ENCODE results near the gene NCOR1.
"Not testable (repeated sequence)": the region's sequence is repeated elsewhere in the genome, so short reads cannot be mapped to it uniquely, and the experiment has no call there.

NCOR1 gene

GRCh38 chr17:16155536-16155935 lies 59.8 kb downstream of the NCOR1 start:
- no peak overlapping the region for H3K4ac ChIP-seq (ENCODE audit: low read depth, low read length)
- H2BK5ac ChIP-seq (ENCODE audit: low read depth, low read length, poor library complexity) = no peak overlapping the region
- H3K14ac ChIP-seq (ENCODE audit: low read length) = no peak overlapping the region
- H3K9ac ChIP-seq (ENCODE audit: low read length) = no peak overlapping the region
- H2AFZ ChIP-seq (ENCODE audit: insufficient read depth, low read length, poor library complexity) = no peak overlapping the region
- no peak overlapping the region for H3K27ac ChIP-seq (ENCODE audit: low read depth, low read length)
- no CpG with 5 or more reads among the region's 2 CpGs for WGBS (ENCODE audit: extremely low coverage, insufficient coverage, insufficient read length)
- no peak overlapping the region for H3K4me2 ChIP-seq (ENCODE audit: low read length)
- DNase-seq = no peak
- H2AK5ac ChIP-seq (ENCODE audit: low read length) = no peak overlapping the region
- no peak overlapping the region for H3K18ac ChIP-seq (ENCODE audit: low read length)
- no peak overlapping the region for H4K91ac ChIP-seq (ENCODE audit: low read depth, low read length)
- no peaks in the 10 kb centered on the region for H3K4me1 ChIP-seq (ENCODE audit: control insufficient read depth in 1 of 2, insufficient read depth in 2 of 2, low read length in 2 of 2)
- H4K12ac ChIP-seq (ENCODE audit: low read depth, low read length) = no peak overlapping the region
- no peaks in the 10 kb centered on the region for H3K79me1 ChIP-seq (ENCODE audit: low read length)
- no peak overlapping the region for H3K4me3 ChIP-seq (ENCODE audit: low read depth, low read length)
- H3K79me2 ChIP-seq (ENCODE audit: control insufficient read depth, insufficient read depth, low read length, poor library complexity) = no peaks in the 10 kb centered on the region
- no peak overlapping the region for H4K8ac ChIP-seq (ENCODE audit: low read depth, low read length)
- peaks cover 9% of the 10 kb centered on the region in 2 experiments for H3K36me3 ChIP-seq (ENCODE audit: control insufficient read depth in 1 of 2, insufficient read depth in 2 of 2, low read length in 2 of 2)
- H2BK120ac ChIP-seq (ENCODE audit: insufficient read depth, low read length, poor library complexity) = no peak overlapping the region
- no peaks in the 10 kb centered on the region for H3K9me3 ChIP-seq (ENCODE audit: insufficient read depth, low read depth, low read length)
- no peak overlapping the region for H2BK12ac ChIP-seq (ENCODE audit: low read length)
- H3K27me3 ChIP-seq (ENCODE audit: insufficient read depth, low read length) = no peaks in the 10 kb centered on the region
- H3K23ac ChIP-seq (ENCODE audit: low read length) = no peak overlapping the region

GRCh38 chr17:16152326-16152725 lies 63.0 kb downstream of the NCOR1 start:
- H3K27ac ChIP-seq (ENCODE audit: low read depth, low read length); H3K4me1 ChIP-seq (ENCODE audit: control insufficient read depth in 1 of 2, insufficient read depth in 2 of 2, low read length in 2 of 2); DNase-seq; H4K91ac ChIP-seq (ENCODE audit: low read depth, low read length); H2BK5ac ChIP-seq (ENCODE audit: low read depth, low read length, poor library complexity); H3K18ac ChIP-seq (ENCODE audit: low read length); H3K79me2 ChIP-seq (ENCODE audit: control insufficient read depth, insufficient read depth, low read length, poor library complexity); H3K23ac ChIP-seq (ENCODE audit: low read length); H2BK120ac ChIP-seq (ENCODE audit: insufficient read depth, low read length, poor library complexity); H4K12ac ChIP-seq (ENCODE audit: low read depth, low read length); H3K79me1 ChIP-seq (ENCODE audit: low read length); H3K27me3 ChIP-seq (ENCODE audit: insufficient read depth, low read length); H2AK5ac ChIP-seq (ENCODE audit: low read length); H4K8ac ChIP-seq (ENCODE audit: low read depth, low read length); H3K14ac ChIP-seq (ENCODE audit: low read length); H2BK12ac ChIP-seq (ENCODE audit: low read length); H3K9me3 ChIP-seq (ENCODE audit: insufficient read depth, low read depth, low read length); H3K4me2 ChIP-seq (ENCODE audit: low read length); H2AFZ ChIP-seq (ENCODE audit: insufficient read depth, low read length, poor library complexity); H3K36me3 ChIP-seq (ENCODE audit: control insufficient read depth in 1 of 2, insufficient read depth in 2 of 2, low read length in 2 of 2); H3K4ac ChIP-seq (ENCODE audit: low read depth, low read length); H3K4me3 ChIP-seq (ENCODE audit: low read depth, low read length); H3K9ac ChIP-seq (ENCODE audit: low read length): not testable (repeated sequence)
- WGBS (ENCODE audit: extremely low coverage, insufficient coverage, insufficient read length) = no CpG with 5 or more reads among the region's 6 CpGs

DNA sequence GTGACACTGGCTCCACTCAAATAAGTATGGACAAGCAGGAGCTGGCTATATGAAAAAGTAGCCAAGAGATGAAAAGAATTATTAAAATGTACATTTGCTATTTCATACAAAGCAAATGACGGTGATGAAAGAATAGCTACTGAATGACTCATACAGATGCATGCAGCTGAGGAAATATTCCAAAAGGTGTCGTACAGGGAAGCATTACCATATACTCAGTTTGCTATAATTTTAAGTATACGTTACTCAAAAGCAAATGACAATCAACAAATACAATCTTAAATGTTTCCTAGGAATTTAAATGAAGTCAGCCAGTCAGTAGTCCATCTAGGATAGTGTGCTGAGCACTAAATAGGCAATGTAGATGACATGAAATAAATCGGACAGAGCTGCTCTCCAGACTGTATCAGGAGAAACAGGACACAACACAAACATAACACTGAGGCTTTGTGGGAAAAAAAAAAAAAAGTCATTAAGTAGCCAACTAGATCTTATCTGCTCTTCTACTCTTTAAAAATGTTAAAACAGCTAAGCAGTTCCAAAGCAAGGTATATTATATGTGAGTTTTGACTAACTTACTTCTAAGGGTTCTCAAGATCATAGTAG lies 65.0 kb downstream of the NCOR1 start:
- H3K18ac ChIP-seq (ENCODE audit: low read length) = no peak overlapping the region
- no peak overlapping the region for H3K14ac ChIP-seq (ENCODE audit: low read length)
- no peak overlapping the region for H4K91ac ChIP-seq (ENCODE audit: low read depth, low read length)
- no peak overlapping the region for H4K12ac ChIP-seq (ENCODE audit: low read depth, low read length)
- WGBS (ENCODE audit: extremely low coverage, insufficient coverage, insufficient read length) = no CpG with 5 or more reads among the region's 4 CpGs
- no peaks in the 10 kb centered on the region for H3K27me3 ChIP-seq (ENCODE audit: insufficient read depth, low read length)
- no peak overlapping the region for H2BK12ac ChIP-seq (ENCODE audit: low read length)
- H3K36me3 ChIP-seq (ENCODE audit: control insufficient read depth in 1 of 2, insufficient read depth in 2 of 2, low read length in 2 of 2) = peaks cover 6 to 7% of the 10 kb centered on the region in 2 experiments
- no peak overlapping the region for H2AK5ac ChIP-seq (ENCODE audit: low read length)
- no peak overlapping the region for H3K27ac ChIP-seq (ENCODE audit: low read depth, low read length)
- no peak overlapping the region for H3K4me2 ChIP-seq (ENCODE audit: low read length)
- H2BK120ac ChIP-seq (ENCODE audit: insufficient read depth, low read length, poor library complexity) = no peak overlapping the region
- no peak overlapping the region for H2BK5ac ChIP-seq (ENCODE audit: low read depth, low read length, poor library complexity)
- no peak overlapping the region for H3K4ac ChIP-seq (ENCODE audit: low read depth, low read length)
- no peaks in the 10 kb centered on the region for H3K79me2 ChIP-seq (ENCODE audit: control insufficient read depth, insufficient read depth, low read length, poor library complexity)
- no peak overlapping the region for H2AFZ ChIP-seq (ENCODE audit: insufficient read depth, low read length, poor library complexity)
- peaks cover 2% of the 10 kb centered on the region for H3K9me3 ChIP-seq (ENCODE audit: insufficient read depth, low read depth, low read length)
- DNase-seq = peak; percentile 20 to 90
- H3K4me3 ChIP-seq (ENCODE audit: low read depth, low read length) = no peak overlapping the region
- no peak overlapping the region for H4K8ac ChIP-seq (ENCODE audit: low read depth, low read length)
- H3K9ac ChIP-seq (ENCODE audit: low read length) = no peak overlapping the region
- no peaks in the 10 kb centered on the region for H3K79me1 ChIP-seq (ENCODE audit: low read length)
- H3K23ac ChIP-seq (ENCODE audit: low read length) = no peak overlapping the region
- no peaks in the 10 kb centered on the region for H3K4me1 ChIP-seq (ENCODE audit: control insufficient read depth in 1 of 2, insufficient read depth in 2 of 2, low read length in 2 of 2)

GRCh38 chr17:16148596-16148995 lies 66.7 kb downstream of the NCOR1 start:
- Histone ChIP-seq H3K27ac (ENCODE audit: low read depth, low read length) (no peak overlapping the region), H3K23ac (ENCODE audit: low read length) (no peak overlapping the region), H3K18ac (ENCODE audit: low read length) (no peak overlapping the region), H2BK5ac (ENCODE audit: low read depth, low read length, poor library complexity) (no peak overlapping the region), H4K91ac (ENCODE audit: low read depth, low read length) (no peak overlapping the region), H3K4me3 (ENCODE audit: low read depth, low read length) (no peak overlapping the region), H4K8ac (ENCODE audit: low read depth, low read length) (no peak overlapping the region), H2BK120ac (ENCODE audit: insufficient read depth, low read length, poor library complexity) (no peak overlapping the region), H3K4ac (ENCODE audit: low read depth, low read length) (no peak overlapping the region), H3K79me1 (ENCODE audit: low read length) (no peaks in the 10 kb centered on the region), H3K14ac (ENCODE audit: low read length) (no peak overlapping the region), H2AK5ac (ENCODE audit: low read length) (no peak overlapping the region), H4K12ac (ENCODE audit: low read depth, low read length) (no peak overlapping the region), H2AFZ (ENCODE audit: insufficient read depth, low read length, poor library complexity) (no peak overlapping the region), H3K79me2 (ENCODE audit: control insufficient read depth, insufficient read depth, low read length, poor library complexity) (no peaks in the 10 kb centered on the region), H3K4me2 (ENCODE audit: low read length) (no peak overlapping the region), H3K36me3 (ENCODE audit: control insufficient read depth in 1 of 2, insufficient read depth in 2 of 2, low read length in 2 of 2) (peaks cover 10 to 13% of the 10 kb centered on the region in 2 experiments), H3K9me3 (ENCODE audit: insufficient read depth, low read depth, low read length) (peaks cover 2% of the 10 kb centered on the region), H3K27me3 (ENCODE audit: insufficient read depth, low read length) (no peaks in the 10 kb centered on the region), H2BK12ac (ENCODE audit: low read length) (no peak overlapping the region), H3K9ac (ENCODE audit: low read length) (no peak overlapping the region), H3K4me1 (ENCODE audit: control insufficient read depth in 1 of 2, insufficient read depth in 2 of 2, low read length in 2 of 2) (no peaks in the 10 kb centered on the region)
- no peak for DNase-seq
- WGBS (ENCODE audit: extremely low coverage, insufficient coverage, insufficient read length) = no CpG with 5 or more reads among the region's 2 CpGs
